Ishikawa (cell line): ENCODE data around the gene SLC44A1.
A peak's percentile ranks its signal among the peaks of the same experiment; 100 is the strongest.

Experiments
- CEBPB ChIP-seq: IDR thresholded peaks from 2 replicates; pipeline ENCODE4 v1.6.1; 2012
- CREB1 ChIP-seq: IDR thresholded peaks from 2 replicates; pipeline ENCODE4 v1.6.1; 2012; ENCODE audit warnings: low read depth
- EGR1 ChIP-seq: IDR thresholded peaks from 2 replicates; pipeline ENCODE4 v1.6.1; 2012
- EP300 ChIP-seq: IDR thresholded peaks from 2 replicates; pipeline ENCODE4 v1.6.1; 2012; ENCODE audit warnings: borderline replicate concordance
- FOXM1 ChIP-seq: IDR thresholded peaks from 2 replicates; pipeline ENCODE4 v1.6.1; 2012; ENCODE audit warnings: low read depth, borderline replicate concordance
- MAX ChIP-seq: IDR thresholded peaks from 2 replicates; pipeline ENCODE4 v1.6.1; 2012
- NFIC ChIP-seq: IDR thresholded peaks from 2 replicates; pipeline ENCODE4 v1.6.1; 2012
- RAD21 ChIP-seq: IDR thresholded peaks from 2 replicates; pipeline ENCODE4 v1.6.1; 2012; ENCODE audit warnings: low read depth
- REST ChIP-seq: IDR thresholded peaks from 2 replicates; pipeline ENCODE4 v1.6.1; 2012; ENCODE audit warnings: low read depth, mild to moderate bottlenecking
- TAF1 ChIP-seq: IDR thresholded peaks from 2 replicates; pipeline ENCODE4 v1.6.1; 2012; ENCODE audit warnings: low read depth, mild to moderate bottlenecking
- TCF12 ChIP-seq: IDR thresholded peaks from 2 replicates; pipeline ENCODE4 v1.6.1; 2012; ENCODE audit warnings: low read depth
- TEAD4 ChIP-seq: IDR thresholded peaks from 2 replicates; pipeline ENCODE4 v1.6.1; 2012
- USF1 ChIP-seq: IDR thresholded peaks from 2 replicates; pipeline ENCODE4 v1.6.1; 2012
- YY1 ChIP-seq: IDR thresholded peaks from 2 replicates; pipeline ENCODE4 v1.6.1; 2012; ENCODE audit warnings: low read depth
- ZBTB7A ChIP-seq: IDR thresholded peaks from 2 replicates; pipeline ENCODE4 v1.6.1; 2012; ENCODE audit warnings: low read depth

SLC44A1 gene

GRCh38 chr9:105289305-105289704 is 44.9 kb downstream of the SLC44A1 start:
- TF ChIP-seq EP300 (no peak), NFIC (no peak)

- peak; percentile 54 for TF ChIP-seq USF1
- no peak for TF ChIP-seq MAX
- peak; percentile 32; the same call in 1 of the 2 replicates for TF ChIP-seq CEBPB
- no peak for TF ChIP-seq TEAD4
- TF ChIP-seq EGR1 = no peak
Measured at GRCh38 chr9:105290418-105290817, 46.0 kb downstream of the SLC44A1 start.

GRCh38 chr9:105290954-105291353 is 46.5 kb downstream of the SLC44A1 start:
- TF ChIP-seq CEBPB (no peak), REST (no peak), YY1 (no peak)

GRCh38 chr9:105291422-105291859 is 47.0 kb downstream of the SLC44A1 start:
- TF ChIP-seq REST (no peak), YY1 (no peak), RAD21 (no peak), FOXM1 (no peak)

- TF ChIP-seq TAF1 (no peak), NFIC (no peak), USF1 (no peak), CREB1 (no peak), RAD21 (no peak), EGR1 (no peak), CEBPB (no peak), TCF12 (no peak), ZBTB7A (no peak), MAX (no peak), REST (no peak), YY1 (no peak), FOXM1 (no peak), TEAD4 (no peak), EP300 (no peak)
Measured at GRCh38 chr9:105291938-105292337, 47.5 kb downstream of the SLC44A1 start.

GRCh38 chr9:105293408-105293807 is 49.0 kb downstream of the SLC44A1 start:
- TF ChIP-seq CEBPB = no peak
